ENCODE measurements around the gene FOXD1. TPM values are rescaled to one million over a fixed set of nuclear protein-coding genes. Genes with fewer than 3 reads are reported as not detected.

The FOXD1 gene
- total and polyA plus RNA-seq, 9 of the 15 experiments (the other 6 are each of a cell fraction or from before 2014, with no cell fraction given): 0.03 to 0.40 (median 0.10) TPM; not detected in 4

- TF ChIP-seq DEAF1 (CRISPR knock-in tag; IDR thresholded peaks at IDR 0.05) (no peak; the same call in 1 of the 2 replicates), ZNF398 (CRISPR knock-in tag; IDR thresholded peaks at IDR 0.05) (no peak), NFYB (IDR thresholded peaks at IDR 0.05; ENCODE audit: extremely low read depth, insufficient read length) (no peak), NCOA1 (IDR thresholded peaks at IDR 0.05; ENCODE audit: low read depth) (no peak), ZNF175 (CRISPR knock-in tag; IDR thresholded peaks at IDR 0.05; ENCODE audit: low read depth) (no peak), CREM (IDR thresholded peaks at IDR 0.05; ENCODE audit: low read depth) (no peak), E4F1 (CRISPR knock-in tag; IDR thresholded peaks at IDR 0.05; ENCODE audit: borderline replicate concordance) (no peak), PML (IDR thresholded peaks at IDR 0.05; ENCODE audit: low read length) (0 out of 2 replicates have a peak, but pooled peaks have one; percentile 24), CEBPG (CRISPR knock-in tag; IDR thresholded peaks at IDR 0.05) (no peak), CEBPG (tag; conservative IDR thresholded peaks at IDR 0.05 in 1 of 2, IDR thresholded peaks at IDR 0.05 in 1 of 2) (peak; percentile 20 to 51; a peak in 2 of 4 replicates), ZBTB11 (CRISPR knock-in tag; IDR thresholded peaks at IDR 0.05) (no peak), POLR3G (IDR thresholded peaks at IDR 0.05; ENCODE audit: extremely low read depth, insufficient read length, insufficient replicate concordance) (no peak), SP1 (CRISPR knock-in tag; IDR thresholded peaks at IDR 0.05) (no peak), HMG20B (CRISPR knock-in tag; IDR thresholded peaks at IDR 0.05) (no peak), XRCC3 (IDR thresholded peaks at IDR 0.05) (no peak), ZNF224 (CRISPR knock-in tag; IDR thresholded peaks at IDR 0.05) (no peak), ZNF507 (tag; conservative IDR thresholded peaks at IDR 0.05) (no peak)
These were observed 48.4 kb upstream of the FOXD1 start (continued) for GRCh38 chr5:73496984-73497457.

Data from K562 (cell line).